ENCODE data around the gene KBTBD4. TPM values are rescaled to one million over a fixed set of nuclear protein-coding genes. Genes with fewer than 3 reads are reported as not detected.

KBTBD4 gene
- total and polyA plus RNA-seq, 2 of the 13 experiments (the other 11 are each of a cell fraction or from before 2014, with no cell fraction given), result 8.5 to 12.8 TPM

DNA sequence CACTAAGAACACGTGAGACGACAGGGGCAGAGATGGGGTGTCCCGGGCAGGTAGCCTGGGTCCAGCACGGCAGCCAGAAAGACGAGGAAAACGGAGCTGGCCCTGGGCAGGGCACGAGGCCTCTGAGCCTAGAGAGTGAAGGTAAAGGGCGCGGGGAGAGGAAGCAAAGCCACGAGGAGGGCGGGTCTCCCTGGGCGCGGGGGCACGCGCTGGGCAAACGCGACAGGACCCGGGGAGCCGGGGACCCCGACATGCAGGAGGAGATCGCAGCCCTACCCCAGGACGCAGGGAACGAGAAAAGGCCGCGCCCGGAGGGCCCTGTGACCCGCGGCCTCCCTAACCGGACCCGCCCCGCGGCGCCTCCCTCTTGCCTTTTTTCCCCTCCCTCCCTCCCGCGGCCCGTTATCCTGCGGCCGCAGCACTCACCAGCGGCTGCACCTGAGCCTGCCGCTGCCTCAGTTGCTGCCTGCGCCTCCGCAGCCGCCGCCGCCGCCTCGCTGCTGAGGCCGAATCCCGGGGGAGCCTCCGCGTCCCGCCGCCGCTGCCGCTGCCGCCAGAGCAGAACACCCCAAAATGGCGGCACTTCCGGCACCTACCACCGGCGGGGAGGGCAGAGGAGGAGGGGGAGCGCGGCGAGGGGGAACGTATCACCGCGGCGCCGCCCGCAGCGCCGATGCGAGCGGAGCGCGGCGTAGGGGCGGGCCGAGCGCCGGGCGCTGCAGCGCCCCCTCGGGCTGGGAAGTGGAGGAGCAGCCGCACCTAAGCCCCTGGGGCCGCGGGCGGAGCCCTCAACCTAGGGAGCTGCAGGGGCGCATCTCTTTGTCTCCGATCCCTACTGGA, 26.0 kb downstream of the KBTBD4 start, which contains the start of gene CELF1 (continued):
- TF ChIP-seq, protein P1, sequence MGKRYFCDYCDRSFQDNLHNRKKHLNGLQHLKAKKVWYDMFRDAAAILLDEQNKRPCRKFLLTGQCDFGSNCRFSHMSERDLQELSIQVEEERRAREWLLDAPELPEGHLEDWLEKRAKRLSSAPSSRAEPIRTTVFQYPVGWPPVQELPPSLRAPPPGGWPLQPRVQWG (CRISPR knock-in tag; IDR thresholded peaks at IDR 0.05; ENCODE audit: borderline replicate concordance, low read depth), result no peak
- TF ChIP-seq, protein P2, sequence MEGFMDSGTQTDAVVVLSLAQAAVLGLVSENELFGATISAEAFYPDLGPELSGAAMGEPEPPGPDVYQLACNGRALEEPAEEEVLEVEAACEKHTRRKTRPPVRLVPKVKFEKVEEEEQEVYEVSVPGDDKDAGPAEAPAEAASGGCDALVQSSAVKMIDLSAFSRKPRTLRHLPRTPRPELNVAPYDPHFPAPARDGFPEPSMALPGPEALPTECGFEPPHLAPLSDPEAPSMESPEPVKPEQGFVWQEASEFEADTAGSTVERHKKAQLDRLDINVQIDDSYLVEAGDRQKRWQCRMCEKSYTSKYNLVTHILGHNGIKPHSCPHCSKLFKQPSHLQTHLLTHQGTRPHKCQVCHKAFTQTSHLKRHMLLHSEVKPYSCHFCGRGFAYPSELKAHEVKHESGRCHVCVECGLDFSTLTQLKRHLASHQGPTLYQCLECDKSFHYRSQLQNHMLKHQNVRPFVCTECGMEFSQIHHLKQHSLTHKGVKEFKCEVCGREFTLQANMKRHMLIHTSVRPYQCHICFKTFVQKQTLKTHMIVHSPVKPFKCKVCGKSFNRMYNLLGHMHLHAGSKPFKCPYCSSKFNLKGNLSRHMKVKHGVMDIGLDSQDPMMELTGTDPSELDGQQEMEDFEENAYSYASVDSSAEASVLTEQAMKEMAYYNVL (CRISPR knock-in tag; IDR thresholded peaks at IDR 0.05; ENCODE audit: borderline replicate concordance), result no peak
- TF ChIP-seq RBAK (CRISPR knock-in tag; IDR thresholded peaks at IDR 0.05) (no peak), KDM5A (IDR thresholded peaks at IDR 0.05; ENCODE audit: borderline replicate concordance, low read length) (peak; percentile 59; the same call in 1 of the 2 replicates), JUN (CRISPR knock-in tag; IDR thresholded peaks at IDR 0.05) (no peak), ZNF605 (CRISPR knock-in tag; IDR thresholded peaks at IDR 0.05) (peak; percentile 80; the same call in 1 of the 2 replicates), ATF7 (IDR thresholded peaks at IDR 0.05) (no peak), ATF7 (CRISPR knock-in tag; IDR thresholded peaks at IDR 0.05) (peak; percentile 39; the same call in 1 of the 2 replicates), ZFP36L2 (CRISPR knock-in tag; IDR thresholded peaks at IDR 0.05) (no peak), HNF4A (CRISPR knock-in tag; IDR thresholded peaks at IDR 0.05) (no peak), RAD21 (CRISPR knock-in tag; IDR thresholded peaks at IDR 0.05) (peak; percentile 63), ZSCAN29 (CRISPR knock-in tag; conservative IDR thresholded peaks at IDR 0.05) (peak; percentile 61; the same call in 1 of the 2 replicates), ZNF720 (CRISPR knock-in tag; IDR thresholded peaks at IDR 0.05) (no peak)
- TF ChIP-seq, protein P3, sequence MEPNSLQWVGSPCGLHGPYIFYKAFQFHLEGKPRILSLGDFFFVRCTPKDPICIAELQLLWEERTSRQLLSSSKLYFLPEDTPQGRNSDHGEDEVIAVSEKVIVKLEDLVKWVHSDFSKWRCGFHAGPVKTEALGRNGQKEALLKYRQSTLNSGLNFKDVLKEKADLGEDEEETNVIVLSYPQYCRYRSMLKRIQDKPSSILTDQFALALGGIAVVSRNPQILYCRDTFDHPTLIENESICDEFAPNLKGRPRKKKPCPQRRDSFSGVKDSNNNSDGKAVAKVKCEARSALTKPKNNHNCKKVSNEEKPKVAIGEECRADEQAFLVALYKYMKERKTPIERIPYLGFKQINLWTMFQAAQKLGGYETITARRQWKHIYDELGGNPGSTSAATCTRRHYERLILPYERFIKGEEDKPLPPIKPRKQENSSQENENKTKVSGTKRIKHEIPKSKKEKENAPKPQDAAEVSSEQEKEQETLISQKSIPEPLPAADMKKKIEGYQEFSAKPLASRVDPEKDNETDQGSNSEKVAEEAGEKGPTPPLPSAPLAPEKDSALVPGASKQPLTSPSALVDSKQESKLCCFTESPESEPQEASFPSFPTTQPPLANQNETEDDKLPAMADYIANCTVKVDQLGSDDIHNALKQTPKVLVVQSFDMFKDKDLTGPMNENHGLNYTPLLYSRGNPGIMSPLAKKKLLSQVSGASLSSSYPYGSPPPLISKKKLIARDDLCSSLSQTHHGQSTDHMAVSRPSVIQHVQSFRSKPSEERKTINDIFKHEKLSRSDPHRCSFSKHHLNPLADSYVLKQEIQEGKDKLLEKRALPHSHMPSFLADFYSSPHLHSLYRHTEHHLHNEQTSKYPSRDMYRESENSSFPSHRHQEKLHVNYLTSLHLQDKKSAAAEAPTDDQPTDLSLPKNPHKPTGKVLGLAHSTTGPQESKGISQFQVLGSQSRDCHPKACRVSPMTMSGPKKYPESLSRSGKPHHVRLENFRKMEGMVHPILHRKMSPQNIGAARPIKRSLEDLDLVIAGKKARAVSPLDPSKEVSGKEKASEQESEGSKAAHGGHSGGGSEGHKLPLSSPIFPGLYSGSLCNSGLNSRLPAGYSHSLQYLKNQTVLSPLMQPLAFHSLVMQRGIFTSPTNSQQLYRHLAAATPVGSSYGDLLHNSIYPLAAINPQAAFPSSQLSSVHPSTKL (CRISPR knock-in tag; IDR thresholded peaks at IDR 0.05), result peak; percentile 13; the same call in 1 of the 2 replicates
- TF ChIP-seq, protein P4, sequence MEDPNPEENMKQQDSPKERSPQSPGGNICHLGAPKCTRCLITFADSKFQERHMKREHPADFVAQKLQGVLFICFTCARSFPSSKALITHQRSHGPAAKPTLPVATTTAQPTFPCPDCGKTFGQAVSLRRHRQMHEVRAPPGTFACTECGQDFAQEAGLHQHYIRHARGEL (CRISPR knock-in tag; IDR thresholded peaks at IDR 0.05), result no peak
- TF ChIP-seq, protein P5, sequence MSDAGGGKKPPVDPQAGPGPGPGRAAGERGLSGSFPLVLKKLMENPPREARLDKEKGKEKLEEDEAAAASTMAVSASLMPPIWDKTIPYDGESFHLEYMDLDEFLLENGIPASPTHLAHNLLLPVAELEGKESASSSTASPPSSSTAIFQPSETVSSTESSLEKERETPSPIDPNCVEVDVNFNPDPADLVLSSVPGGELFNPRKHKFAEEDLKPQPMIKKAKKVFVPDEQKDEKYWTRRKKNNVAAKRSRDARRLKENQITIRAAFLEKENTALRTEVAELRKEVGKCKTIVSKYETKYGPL (CRISPR knock-in tag; IDR thresholded peaks at IDR 0.05), result no peak
- TF ChIP-seq, protein P6, sequence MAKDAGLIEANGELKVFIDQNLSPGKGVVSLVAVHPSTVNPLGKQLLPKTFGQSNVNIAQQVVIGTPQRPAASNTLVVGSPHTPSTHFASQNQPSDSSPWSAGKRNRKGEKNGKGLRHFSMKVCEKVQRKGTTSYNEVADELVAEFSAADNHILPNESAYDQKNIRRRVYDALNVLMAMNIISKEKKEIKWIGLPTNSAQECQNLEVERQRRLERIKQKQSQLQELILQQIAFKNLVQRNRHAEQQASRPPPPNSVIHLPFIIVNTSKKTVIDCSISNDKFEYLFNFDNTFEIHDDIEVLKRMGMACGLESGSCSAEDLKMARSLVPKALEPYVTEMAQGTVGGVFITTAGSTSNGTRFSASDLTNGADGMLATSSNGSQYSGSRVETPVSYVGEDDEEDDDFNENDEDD (CRISPR knock-in tag; IDR thresholded peaks at IDR 0.05; ENCODE audit: borderline replicate concordance), result peak; percentile 49; the same call in 1 of the 2 replicates
